Loucy (cell line): ENCODE data around the gene SLC8B1.

Source experiments
- CTCF ChIP-seq: fragments of 200-600 bp; sonication (generic); conservative IDR thresholded peaks from 2 replicates; pipeline ENCODE4 v1.5.1; 2014; ENCODE audit warnings: mild to moderate bottlenecking, antibody characterized with exemption, low read length
- EZH2phosphoT487 ChIP-seq: fragments of 200-600 bp; IDR thresholded peaks from 2 replicates; pipeline ENCODE4 v1.6.1; 2018; ENCODE audit warnings: antibody characterized with exemption, mild to moderate bottlenecking, moderate library complexity, borderline replicate concordance

GRCh38 chr12:113330505-113330904, 4.4 kb downstream of the SLC8B1 start:
- TF ChIP-seq CTCF (no peak), EZH2phosphoT487 (no peak)
